Natural killer cell treated with Interleukin-12 subunit alpha and Interleukin-12 subunit beta and Interleukin-15 and Interleukin-18, amount 100 ng/mL, for 72 hours (primary cell): ENCODE data around the gene RNPEPL1. TPM values are rescaled to one million over a fixed set of nuclear protein-coding genes. Genes with fewer than 3 reads are reported as not detected.

Experiments used
- ATAC-seq, 2 donors: fragments of 150-1000 bp; cut with Tn5 transposase in 1 of 2; sonication (Bioruptor Pico), chemical (Tn5 transposase) in 1 of 2; 2 replicates each; pipeline ENCODE4 v1.10.0; 2021
- DNase-seq: peaks from one replicate; pipeline ENCODE4 v3.0.0; 2022; ENCODE audit warnings: low spot score
- H3K27ac Mint-ChIP-seq, 2 donors: 1 replicate in 1 of 2; 2 replicates in 1 of 2; pipeline ENCODE4 v1.8.0; 2022; ENCODE audit warnings: mixed read lengths in 2 of 2, mild to moderate bottlenecking in 1 of 2, moderate library complexity in 1 of 2
- H3K27me3 Mint-ChIP-seq, 2 donors: 1 replicate in 1 of 2; 2 replicates in 1 of 2; pipeline ENCODE4 v1.8.0; 2022; ENCODE audit warnings: mixed read lengths in 2 of 2
- H3K36me3 Mint-ChIP-seq: one replicate; pipeline ENCODE4 v1.8.0; 2022; ENCODE audit warnings: mixed read lengths
- H3K4me1 Mint-ChIP-seq, 2 donors: 1 replicate in 1 of 2; 2 replicates in 1 of 2; pipeline ENCODE4 v1.8.0; 2022; ENCODE audit warnings: low read depth in 2 of 2, mixed read lengths in 2 of 2, mild to moderate bottlenecking in 1 of 2
- H3K4me3 Mint-ChIP-seq: one replicate; pipeline ENCODE4 v1.8.0; 2022; ENCODE audit warnings: mixed read lengths
- H3K9me3 Mint-ChIP-seq: 2 replicates; pipeline ENCODE4 v1.8.0; 2022; ENCODE audit warnings: mixed read lengths
- total RNA-seq, 2 donors: library from RNA; stranded (reverse); gene quantifications; one replicate each; pipeline ENCODE4 v1.2.3, GENCODE V29; 2022

RNPEPL1 gene
- total RNA-seq, 2 donors from 2014 or later = 60.9 to 67.6 TPM

- Mint-ChIP-seq H3K4me1 (no peaks in the 10 kb centered on the region), H3K4me3 (no peak overlapping the region), H3K27me3 (no peaks in the 10 kb centered on the region), H3K9me3 (no peaks in the 10 kb centered on the region), H3K36me3 (no peaks in the 10 kb centered on the region), H3K27ac (no peak overlapping the region)
- no peak for ATAC-seq
- DNase-seq = no peak
Observed at GRCh38 chr2:240599141-240599583, 30.9 kb downstream of the RNPEPL1 start.

- no peaks in the 10 kb centered on the region for H3K27me3 Mint-ChIP-seq
- peaks cover 0 to 7% of the 10 kb centered on the region in 2 donors for H3K4me1 Mint-ChIP-seq
- DNase-seq = no peak
- no peaks in the 10 kb centered on the region for H3K9me3 Mint-ChIP-seq
- no peak overlapping the region for H3K27ac Mint-ChIP-seq
- no peak overlapping the region for H3K4me3 Mint-ChIP-seq
- H3K36me3 Mint-ChIP-seq = no peaks in the 10 kb centered on the region
- no peak for ATAC-seq
Observed at GRCh38 chr2:240600451-240600961, 32.2 kb downstream of the RNPEPL1 start.

- no peak overlapping the region for H3K27ac Mint-ChIP-seq
- DNase-seq (no peak), ATAC-seq (no peak)
- no peaks in the 10 kb centered on the region for H3K9me3 Mint-ChIP-seq
- H3K4me1 Mint-ChIP-seq = peaks cover 0 to 7% of the 10 kb centered on the region in 2 donors
- H3K36me3 Mint-ChIP-seq = no peaks in the 10 kb centered on the region
- no peaks in the 10 kb centered on the region for H3K27me3 Mint-ChIP-seq
- no peak overlapping the region for H3K4me3 Mint-ChIP-seq
Observed at GRCh38 chr2:240601061-240601830, 33.0 kb downstream of the RNPEPL1 start.

- Mint-ChIP-seq H3K9me3 (no peaks in the 10 kb centered on the region), H3K27me3 (no peaks in the 10 kb centered on the region), H3K27ac (no peak overlapping the region), H3K4me1 (peaks cover 0 to 7% of the 10 kb centered on the region in 2 donors), H3K36me3 (no peaks in the 10 kb centered on the region), H3K4me3 (no peak overlapping the region)
- DNase-seq = no peak
- ATAC-seq = no peak
Observed at GRCh38 chr2:240601831-240602160, 33.5 kb downstream of the RNPEPL1 start.

GRCh38 chr2:240602266-240603050 is 34.2 kb downstream of the RNPEPL1 start:
- no peaks in the 10 kb centered on the region for H3K27me3 Mint-ChIP-seq
- H3K4me1 Mint-ChIP-seq = peaks cover 0 to 7% of the 10 kb centered on the region in 2 donors
- ATAC-seq (no peak), DNase-seq (no peak)
- no peaks in the 10 kb centered on the region for H3K36me3 Mint-ChIP-seq
- H3K4me3 Mint-ChIP-seq = no peak overlapping the region
- H3K27ac Mint-ChIP-seq = no peak overlapping the region
- H3K9me3 Mint-ChIP-seq = no peaks in the 10 kb centered on the region

- DNase-seq = no peak
- Mint-ChIP-seq H3K27ac (no peak overlapping the region), H3K9me3 (no peaks in the 10 kb centered on the region)
Observed at GRCh38 chr2:240603081-240603835, 35.0 kb downstream of the RNPEPL1 start.

GRCh38 chr2:240603846-240604245 is 35.6 kb downstream of the RNPEPL1 start:
- Mint-ChIP-seq H3K27ac (no peak overlapping the region), H3K4me1 (peaks cover 0 to 7% of the 10 kb centered on the region in 2 donors), H3K9me3 (no peaks in the 10 kb centered on the region), H3K36me3 (no peaks in the 10 kb centered on the region), H3K27me3 (no peaks in the 10 kb centered on the region), H3K4me3 (no peak overlapping the region)
- DNase-seq (no peak), ATAC-seq (no peak)

More at GRCh38 chr2:240603081-240603835, 35.0 kb downstream of the RNPEPL1 start:
- ATAC-seq = no peak
- Mint-ChIP-seq H3K36me3 (no peaks in the 10 kb centered on the region), H3K27me3 (no peaks in the 10 kb centered on the region), H3K4me3 (no peak overlapping the region), H3K4me1 (peaks cover 0 to 7% of the 10 kb centered on the region in 2 donors)

- H3K36me3 Mint-ChIP-seq = no peaks in the 10 kb centered on the region
- DNase-seq (no peak), ATAC-seq (peak; percentile 31 to 71)
- H3K27ac Mint-ChIP-seq = peak overlapping the region in 1 of 2 donors; percentile 76
- no peaks in the 10 kb centered on the region for H3K27me3 Mint-ChIP-seq
- H3K4me3 Mint-ChIP-seq = no peak overlapping the region
- H3K4me1 Mint-ChIP-seq = peaks cover 0 to 7% of the 10 kb centered on the region in 2 donors
- H3K9me3 Mint-ChIP-seq = no peaks in the 10 kb centered on the region
Observed at GRCh38 chr2:240604291-240604938, 36.1 kb downstream of the RNPEPL1 start.

GRCh38 chr2:240604939-240605716 is 36.8 kb downstream of the RNPEPL1 start:
- no peaks in the 10 kb centered on the region for H3K9me3 Mint-ChIP-seq
- H3K36me3 Mint-ChIP-seq = no peaks in the 10 kb centered on the region
- DNase-seq = no peak
- peaks cover 0 to 7% of the 10 kb centered on the region in 2 donors for H3K4me1 Mint-ChIP-seq
- no peaks in the 10 kb centered on the region for H3K27me3 Mint-ChIP-seq
- H3K27ac Mint-ChIP-seq = peak overlapping the region in 1 of 2 donors; percentile 76
- H3K4me3 Mint-ChIP-seq = no peak overlapping the region
- no peak for ATAC-seq

GRCh38 chr2:240605867-240606743 is 37.8 kb downstream of the RNPEPL1 start:
- H3K4me3 Mint-ChIP-seq = no peak overlapping the region
- no peaks in the 10 kb centered on the region for H3K9me3 Mint-ChIP-seq
- H3K27ac Mint-ChIP-seq = no peak overlapping the region
- ATAC-seq = no peak
- no peak for DNase-seq
- H3K36me3 Mint-ChIP-seq = no peaks in the 10 kb centered on the region
- no peaks in the 10 kb centered on the region for H3K27me3 Mint-ChIP-seq
- peaks cover 0 to 8% of the 10 kb centered on the region in 2 donors for H3K4me1 Mint-ChIP-seq

GRCh38 chr2:240611601-240612210 is 43.4 kb downstream of the RNPEPL1 start:
- H3K4me3 Mint-ChIP-seq = no peak overlapping the region
- no peak overlapping the region for H3K27ac Mint-ChIP-seq
- H3K36me3 Mint-ChIP-seq = no peaks in the 10 kb centered on the region
- H3K4me1 Mint-ChIP-seq = peaks cover 0 to 18% of the 10 kb centered on the region in 2 donors
- H3K27me3 Mint-ChIP-seq = no peaks in the 10 kb centered on the region
- no peaks in the 10 kb centered on the region for H3K9me3 Mint-ChIP-seq
- ATAC-seq (peak; percentile 73 to 74), DNase-seq (peak; percentile 66)
